Urothelium cell line (cell line): Measurements from ENCODE around the gene AMBRA1.
"Not testable (repeated sequence)": the region's sequence is repeated elsewhere in the genome, so short reads cannot be mapped to it uniquely, and the experiment has no call there.

Experiments
- DNase-seq: peaks from one replicate; pipeline ENCODE4 v3.0.0; 2011; ENCODE audit warnings: low spot score, mixed read lengths
- FAIRE-seq: peaks from 2 replicates; lab custom pipeline; 2011; peaks lifted over from hg19 to GRCh38; lab: Jason Lieb, UNC

AMBRA1 gene

DNA sequence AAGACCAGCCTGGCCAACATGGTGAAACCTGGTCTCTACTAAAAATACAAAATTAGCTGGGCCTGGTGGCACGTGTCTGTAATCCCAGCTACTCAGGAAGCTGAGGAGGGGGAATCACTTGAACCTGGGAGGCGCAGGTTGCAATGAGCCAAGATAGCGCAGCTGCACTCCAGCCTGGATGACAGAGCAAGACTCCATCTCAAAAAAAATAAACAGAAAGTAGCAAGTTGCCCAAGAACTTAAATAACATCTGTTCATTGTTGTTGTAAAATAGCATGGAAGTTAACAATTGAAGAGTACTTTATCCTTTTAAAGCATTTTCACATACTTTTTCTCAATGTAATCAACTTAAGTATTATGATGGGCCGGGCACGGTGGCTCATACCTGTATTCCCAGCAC lies 5.7 kb downstream of the AMBRA1 start:
- DNase-seq, result no peak
- FAIRE-seq, result no peak

GRCh38 chr11:46583513-46583912 lies 10.3 kb downstream of the AMBRA1 start:
- DNase-seq, FAIRE-seq: not testable (repeated sequence)

DNA sequence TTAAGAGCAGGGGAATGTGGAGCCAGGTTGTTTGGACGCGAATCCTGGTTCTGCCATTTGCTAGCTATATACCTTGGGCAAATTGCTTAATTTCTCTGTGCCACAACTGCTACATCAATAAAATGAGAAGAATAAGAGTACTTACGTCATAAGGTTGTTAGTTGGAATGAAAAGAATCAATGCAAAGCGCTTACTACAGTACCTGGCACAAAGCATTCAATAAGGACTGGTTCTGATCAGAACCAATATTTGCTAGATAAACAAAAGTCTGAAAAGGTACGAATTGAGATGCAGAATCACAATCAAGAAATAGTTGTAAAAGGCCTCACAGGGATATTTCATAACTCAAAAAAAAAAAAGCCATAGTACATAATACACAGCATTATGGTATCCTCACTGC lies 11.2 kb downstream of the AMBRA1 start:
- FAIRE-seq (no peak), DNase-seq (no peak)

- FAIRE-seq, result no peak
- DNase-seq, result no peak
These were observed 16.8 kb downstream of the AMBRA1 start for GRCh38 chr11:46577058-46577457.

GRCh38 chr11:46574656-46575055 lies 19.2 kb downstream of the AMBRA1 start:
- DNase-seq (no peak), FAIRE-seq (no peak)

DNA sequence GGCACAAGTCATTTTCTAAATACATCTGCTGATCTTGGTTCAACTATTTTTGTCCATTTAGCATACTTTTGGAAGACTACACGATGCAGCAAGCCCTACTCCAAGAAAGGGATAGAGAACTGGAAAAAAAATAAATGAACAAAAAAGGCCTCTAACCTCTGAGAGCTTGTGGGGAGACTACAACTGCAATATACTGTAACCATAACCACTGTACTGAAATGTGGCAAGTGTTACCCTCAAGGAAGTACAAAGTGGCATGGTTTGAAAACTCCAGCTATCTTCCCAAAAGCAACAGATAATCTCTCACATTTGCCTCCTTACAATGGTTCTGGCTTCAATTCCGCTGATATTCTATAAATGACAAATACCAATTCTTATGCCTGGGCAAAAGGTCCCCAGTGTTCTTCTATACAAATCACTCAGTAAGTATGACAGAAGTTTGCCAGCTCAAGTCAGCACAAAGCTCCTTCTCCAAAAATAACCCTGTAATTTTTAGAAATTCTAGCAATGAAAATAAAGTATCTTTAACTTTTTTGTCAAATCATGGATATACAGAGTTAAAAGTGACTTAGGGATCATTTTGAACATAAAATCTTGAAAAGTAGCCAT lies 22.9 kb downstream of the AMBRA1 start:
- FAIRE-seq (no peak), DNase-seq (no peak)

GRCh38 chr11:46565232-46565840 lies 28.5 kb downstream of the AMBRA1 start:
- FAIRE-seq, result no peak
- no peak for DNase-seq

- peak; percentile 12 for DNase-seq
- no peak for FAIRE-seq
These were observed 29.4 kb downstream of the AMBRA1 start for GRCh38 chr11:46564459-46564858.

GRCh38 chr11:46562527-46562926 lies 31.3 kb downstream of the AMBRA1 start:
- DNase-seq (no peak), FAIRE-seq (no peak)

DNA sequence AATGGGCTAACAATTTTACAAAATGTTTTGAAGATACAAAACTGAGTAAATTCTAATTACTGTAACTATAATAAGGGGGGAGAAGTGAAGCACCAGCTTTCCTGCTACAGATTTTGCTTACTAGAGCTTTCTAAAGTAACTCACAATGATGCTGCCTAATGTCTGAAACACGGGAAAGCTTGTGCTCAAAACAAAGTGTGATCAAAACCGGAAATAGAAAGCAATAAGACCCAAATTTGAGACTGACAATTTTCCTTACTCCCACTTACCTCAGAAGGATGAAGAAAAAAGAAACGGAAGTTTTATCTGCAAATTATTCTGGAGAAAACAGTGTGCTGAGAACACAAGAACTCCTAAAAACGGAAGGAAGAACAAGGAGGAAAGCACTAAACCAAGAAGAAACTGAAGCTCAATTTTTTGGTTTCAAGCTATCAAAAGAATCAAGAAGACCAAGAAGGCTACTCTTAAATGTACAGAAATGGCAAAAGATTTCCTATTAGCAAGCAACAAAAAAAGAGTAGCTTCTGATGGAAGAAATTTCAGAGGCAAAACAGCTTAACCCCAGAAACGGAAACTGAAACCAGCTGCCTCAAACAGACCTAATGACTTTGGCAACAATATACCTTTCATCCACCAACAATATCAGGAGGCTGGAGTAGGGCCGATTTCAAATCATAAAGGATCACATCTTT lies 33.4 kb downstream of the AMBRA1 start:
- FAIRE-seq (no peak), DNase-seq (no peak)

- DNase-seq, result no peak
- no peak for FAIRE-seq
These were observed 34.0 kb downstream of the AMBRA1 start for GRCh38 chr11:46559815-46560214.

GRCh38 chr11:46557684-46558151 lies 36.1 kb downstream of the AMBRA1 start:
- DNase-seq (no peak), FAIRE-seq (no peak)

DNA sequence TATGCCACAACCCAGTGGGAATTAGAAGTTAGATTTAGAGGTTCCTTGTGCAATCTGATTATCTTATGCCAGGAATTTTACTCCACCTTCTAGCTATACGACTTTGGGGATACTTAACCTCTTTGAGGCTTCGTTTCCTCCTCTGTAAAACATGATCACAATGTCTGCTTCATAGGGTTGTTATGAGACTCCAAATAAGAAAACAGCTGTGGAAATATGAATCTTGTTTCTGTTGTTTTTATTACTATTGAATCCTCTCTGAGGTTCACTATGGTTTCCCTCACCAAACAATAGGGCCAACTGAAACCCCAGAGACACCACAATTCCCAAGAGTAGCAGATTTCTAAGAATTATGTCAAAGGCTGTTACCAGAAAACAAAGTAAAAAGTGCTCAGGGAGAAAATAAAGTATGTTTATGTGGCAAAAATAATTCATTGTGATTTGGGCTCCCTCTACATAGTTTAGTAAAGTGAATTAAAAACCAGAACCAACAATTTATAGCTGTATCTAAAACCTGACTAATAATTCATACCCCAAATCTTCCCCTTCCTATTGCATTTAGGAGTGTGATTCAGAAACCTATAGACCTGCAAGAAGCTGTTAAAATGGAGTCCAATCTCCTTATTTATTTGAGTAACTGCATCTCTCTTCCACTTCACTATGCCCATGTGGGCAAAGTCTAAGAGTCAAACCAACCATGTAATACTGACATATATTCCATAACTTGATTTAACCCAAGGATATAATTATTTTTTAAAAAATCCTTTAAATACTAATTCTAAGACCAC lies 38.4 kb downstream of the AMBRA1 start:
- DNase-seq, result no peak
- no peak for FAIRE-seq

DNA sequence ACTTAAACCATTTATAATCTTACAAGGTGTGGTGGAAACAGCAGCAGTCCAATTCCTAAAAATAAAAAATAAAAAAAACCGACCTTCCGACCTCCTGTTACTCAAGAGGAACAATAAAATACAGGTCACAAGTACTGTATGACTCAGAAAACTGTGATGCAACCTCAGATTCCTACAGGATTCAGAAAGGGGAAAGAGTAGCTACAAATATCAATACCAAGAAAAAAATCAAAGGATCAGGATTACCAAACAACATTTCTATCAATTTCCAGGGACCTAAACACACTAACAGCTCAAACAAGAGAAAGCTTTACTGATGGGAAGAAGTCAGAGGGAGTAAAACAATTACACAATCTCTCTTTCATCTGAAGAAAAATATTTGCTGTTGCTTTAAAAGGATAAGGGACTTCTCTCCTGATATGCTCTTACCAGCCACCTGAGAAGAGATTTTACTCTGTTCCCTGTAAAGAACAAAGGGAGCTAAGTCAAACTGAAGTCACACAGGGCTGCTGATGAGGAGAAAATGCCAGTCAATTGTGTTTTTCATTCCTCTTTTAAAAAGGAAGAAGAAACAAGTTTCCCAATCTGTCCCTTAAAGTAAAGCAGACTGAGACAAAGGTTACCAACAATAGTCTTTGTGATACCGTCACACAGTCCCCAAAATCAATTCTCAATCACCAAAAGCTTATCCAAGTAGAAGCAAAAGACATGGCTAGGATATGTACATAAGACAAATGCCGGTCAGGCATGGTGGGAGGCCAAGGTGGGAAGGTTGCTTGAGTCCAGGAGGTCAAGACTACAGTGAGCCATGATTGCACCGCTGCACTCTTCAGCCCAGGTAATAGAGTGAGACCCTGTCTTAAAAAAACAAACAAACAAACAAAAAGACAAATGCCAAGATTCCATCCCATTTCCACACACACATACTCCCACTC lies 39.3 kb downstream of the AMBRA1 start:
- FAIRE-seq (no peak), DNase-seq (peak; percentile 60)

GRCh38 chr11:46553814-46554212 lies 40.0 kb downstream of the AMBRA1 start:
- FAIRE-seq (no peak), DNase-seq (no peak)

GRCh38 chr11:46551261-46551660 lies 42.6 kb downstream of the AMBRA1 start:
- FAIRE-seq, result no peak
- no peak for DNase-seq

- no peak for FAIRE-seq
- DNase-seq, result no peak
These were observed 46.2 kb downstream of the AMBRA1 start for GRCh38 chr11:46547579-46547978.

DNA sequence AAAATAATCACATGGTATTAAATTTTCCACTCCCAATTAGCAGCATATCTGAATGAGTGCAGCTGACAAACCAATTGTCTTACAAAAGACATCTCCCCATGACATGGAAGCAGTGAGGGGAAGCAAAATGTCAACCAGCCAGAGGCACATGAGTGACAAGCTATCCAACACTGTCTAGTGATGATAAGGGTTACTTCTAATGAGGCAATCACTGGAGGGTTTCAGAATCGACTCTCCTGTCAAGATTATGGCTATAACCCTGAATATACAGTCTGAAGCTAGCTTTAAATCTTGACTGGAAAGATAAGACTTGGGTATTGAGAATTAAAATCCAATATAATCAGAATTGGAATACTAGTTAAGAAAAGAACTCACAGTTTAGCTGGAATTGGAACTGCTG lies 50.3 kb downstream of the AMBRA1 start:
- FAIRE-seq, result no peak
- no peak for DNase-seq

DNA sequence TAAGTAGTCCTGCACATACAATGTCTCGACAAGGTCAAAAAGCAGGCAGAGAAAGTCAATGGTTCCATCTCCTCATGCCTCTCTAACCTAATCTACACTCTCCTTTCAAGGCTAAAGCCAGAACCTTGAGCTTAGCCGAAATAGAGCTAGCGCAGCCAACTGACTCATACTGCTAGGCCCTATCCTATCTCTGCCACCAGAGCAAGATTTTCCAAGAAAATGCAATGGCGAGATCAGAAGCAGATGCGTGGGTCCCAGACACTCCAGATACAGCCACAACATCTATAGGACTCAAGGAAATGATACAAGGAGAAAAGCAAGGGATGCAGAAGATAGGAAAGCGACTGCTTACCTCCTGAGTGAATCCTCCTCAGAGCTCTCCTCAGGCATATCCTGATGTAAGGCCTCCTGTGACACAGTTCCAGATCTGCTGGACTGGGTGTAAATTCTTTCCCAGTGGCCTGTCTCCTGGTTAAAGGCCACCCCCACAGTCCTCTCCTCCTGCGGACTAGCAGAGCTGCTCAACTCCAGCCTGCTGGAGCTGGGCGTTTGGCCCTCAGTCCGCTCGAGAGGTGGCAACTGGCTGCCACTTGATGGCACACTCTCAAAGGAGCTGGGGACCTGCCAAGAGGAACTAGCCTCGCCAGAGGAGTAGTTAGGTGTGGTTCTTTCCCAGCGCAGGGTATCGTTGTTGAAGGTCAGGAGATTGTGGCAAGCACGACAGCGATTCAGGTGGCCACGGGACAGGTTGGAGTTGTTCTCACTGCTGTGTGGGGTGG lies 52.0 kb downstream of the AMBRA1 start:
- no peak for DNase-seq
- FAIRE-seq, result no peak

DNA sequence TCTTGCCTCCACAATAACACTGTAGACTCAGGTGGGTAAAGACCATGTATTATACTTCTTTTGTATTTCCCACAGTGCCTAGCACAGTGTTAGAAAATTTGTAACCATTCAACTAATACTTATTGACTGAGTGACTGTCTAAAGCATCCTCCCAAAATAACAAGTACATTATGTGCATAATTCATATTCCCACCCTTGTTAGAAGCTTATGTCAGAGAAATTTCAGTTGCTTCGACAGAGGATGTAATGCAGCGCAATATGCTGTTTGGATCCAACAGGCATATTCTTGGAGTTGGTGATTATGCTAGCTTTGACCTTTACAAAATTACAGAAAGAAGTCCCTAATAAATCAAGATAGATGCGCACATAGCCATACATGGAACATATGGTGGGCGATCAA lies 53.0 kb downstream of the AMBRA1 start:
- FAIRE-seq (no peak), DNase-seq (no peak)
